ENCODE results near the gene SPOPL. TPM values are rescaled to one million over a fixed set of nuclear protein-coding genes. Genes with fewer than 3 reads are reported as not detected.

The SPOPL gene
- total and polyA plus RNA-seq, 9 of the 15 experiments (the other 6 are each of a cell fraction or from before 2014, with no cell fraction given) = 0.53 to 6.1 (median 4.1) TPM

DNA sequence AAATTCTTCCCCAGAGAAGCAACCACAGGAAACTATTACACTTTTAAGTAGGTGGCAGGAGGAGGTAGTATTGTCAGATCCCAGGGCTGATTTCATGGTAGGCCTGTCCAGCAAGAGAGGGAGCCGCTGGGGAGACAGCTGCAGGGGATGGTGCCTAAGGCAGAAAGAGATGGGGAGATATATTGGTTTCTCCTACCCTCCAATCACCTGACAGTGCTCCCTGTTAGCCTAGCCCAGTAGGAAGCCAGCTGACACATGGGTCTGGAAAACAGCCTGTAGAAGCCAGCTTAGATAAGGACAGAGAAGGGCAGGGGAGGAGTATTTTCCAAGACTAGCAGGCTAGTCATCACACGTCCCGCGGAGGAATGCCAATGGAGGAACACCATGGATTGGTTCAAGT, 8.2 kb upstream of the SPOPL start:
- ChIA-PET CTCF (ENCODE audit: low intra/inter-chr PET ratio) (no interaction called here), POLR2A (no interaction called here)
- intact Hi-C loops (cut with micrococcal nuclease) (no loop called here), in situ Hi-C loops (cut with MboI) (no loop called here)
- H3K27me3 ChIP-seq (ENCODE audit: control insufficient read depth in 2 of 2, insufficient read depth in 2 of 2, low read length in 2 of 2) = no peaks in the 10 kb centered on the region
- H3K27ac ChIP-seq (ENCODE audit: extremely low read depth, low read depth, low read length) = no peak overlapping the region
- DNase-seq (ENCODE audit: extremely low read depth in 1 of 4, low spot score in 3 of 4) (peak in 2 of 4 experiments; percentile 25 to 53), FAIRE-seq (peak; percentile 58), ATAC-seq (peak; percentile 55)
- H3K36me3 ChIP-seq (ENCODE audit: control insufficient read depth, insufficient read depth, low read length) = no peaks in the 10 kb centered on the region; the same call in 2 of the 3 replicates
- no peak overlapping the region for H2AFZ ChIP-seq (ENCODE audit: low read depth, low read length)
- no peak overlapping the region for H3K4me2 ChIP-seq (ENCODE audit: insufficient read depth, low read length)
- 54% methylated on average over 4 of the region's 4 CpGs for WGBS (ENCODE audit: insufficient coverage, low coverage, missing lambda C conversion rate)
- no peaks in the 10 kb centered on the region for H3K9me3 ChIP-seq (replicated peaks; ENCODE audit: control insufficient read depth, insufficient read depth, low read depth, low read length)
- H3K4me1 ChIP-seq (replicated peaks in 1 of 2; ENCODE audit: control insufficient read depth in 2 of 2, insufficient read depth in 2 of 2, low read length in 2 of 2) = peaks cover 9 to 26% of the 10 kb centered on the region in 2 experiments; a peak in 3 of 5 replicates
- no peak overlapping the region for H3K9ac ChIP-seq (ENCODE audit: insufficient read depth in 1 of 2, low read depth in 2 of 2, low read length in 2 of 2)
- no TSS peak for BruUV-seq (replicated peaks)
- H4K20me1 ChIP-seq (replicated peaks; ENCODE audit: control insufficient read depth, insufficient read depth, low read length) = no peaks in the 10 kb centered on the region
- no peaks in the 10 kb centered on the region for H3K79me2 ChIP-seq (ENCODE audit: control insufficient read depth, insufficient read depth, low read length)
- H3K9me1 ChIP-seq (ENCODE audit: control insufficient read depth, insufficient read depth, low read length) = no peaks in the 10 kb centered on the region
- no peak overlapping the region for H3K4me3 ChIP-seq
- peak; percentile 26; the same call in 1 of the 2 replicates for TF ChIP-seq L3MBTL2 (IDR thresholded peaks at IDR 0.05)
- TF ChIP-seq RAD51 (IDR thresholded peaks at IDR 0.05; ENCODE audit: borderline replicate concordance, low read depth) = no peak
- TF ChIP-seq DMBX1 (CRISPR knock-in tag; IDR thresholded peaks at IDR 0.05; ENCODE audit: borderline replicate concordance) = no peak
- no peak for TF ChIP-seq ZNF212 (CRISPR knock-in tag; IDR thresholded peaks at IDR 0.05)
- no peak for TF ChIP-seq MED1 (CRISPR knock-in tag; IDR thresholded peaks at IDR 0.05; ENCODE audit: borderline replicate concordance)
- no peak for TF ChIP-seq MEF2D (tag; conservative IDR thresholded peaks at IDR 0.05; ENCODE audit: low read depth)
- TF ChIP-seq YBX1 (IDR thresholded peaks at IDR 0.05) = no peak
- TF ChIP-seq, protein P1, sequence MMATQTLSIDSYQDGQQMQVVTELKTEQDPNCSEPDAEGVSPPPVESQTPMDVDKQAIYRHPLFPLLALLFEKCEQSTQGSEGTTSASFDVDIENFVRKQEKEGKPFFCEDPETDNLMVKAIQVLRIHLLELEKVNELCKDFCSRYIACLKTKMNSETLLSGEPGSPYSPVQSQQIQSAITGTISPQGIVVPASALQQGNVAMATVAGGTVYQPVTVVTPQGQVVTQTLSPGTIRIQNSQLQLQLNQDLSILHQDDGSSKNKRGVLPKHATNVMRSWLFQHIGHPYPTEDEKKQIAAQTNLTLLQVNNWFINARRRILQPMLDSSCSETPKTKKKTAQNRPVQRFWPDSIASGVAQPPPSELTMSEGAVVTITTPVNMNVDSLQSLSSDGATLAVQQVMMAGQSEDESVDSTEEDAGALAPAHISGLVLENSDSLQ (IDR thresholded peaks at IDR 0.05) = 0 out of 2 replicates have a peak, but pooled peaks have one; percentile 23
- TF ChIP-seq RBM34 (IDR thresholded peaks at IDR 0.05; ENCODE audit: borderline replicate concordance, insufficient read depth, low read length) = no peak
- TF ChIP-seq ZNF239 (CRISPR knock-in tag; IDR thresholded peaks at IDR 0.05) = no peak
- TF ChIP-seq, protein P2, sequence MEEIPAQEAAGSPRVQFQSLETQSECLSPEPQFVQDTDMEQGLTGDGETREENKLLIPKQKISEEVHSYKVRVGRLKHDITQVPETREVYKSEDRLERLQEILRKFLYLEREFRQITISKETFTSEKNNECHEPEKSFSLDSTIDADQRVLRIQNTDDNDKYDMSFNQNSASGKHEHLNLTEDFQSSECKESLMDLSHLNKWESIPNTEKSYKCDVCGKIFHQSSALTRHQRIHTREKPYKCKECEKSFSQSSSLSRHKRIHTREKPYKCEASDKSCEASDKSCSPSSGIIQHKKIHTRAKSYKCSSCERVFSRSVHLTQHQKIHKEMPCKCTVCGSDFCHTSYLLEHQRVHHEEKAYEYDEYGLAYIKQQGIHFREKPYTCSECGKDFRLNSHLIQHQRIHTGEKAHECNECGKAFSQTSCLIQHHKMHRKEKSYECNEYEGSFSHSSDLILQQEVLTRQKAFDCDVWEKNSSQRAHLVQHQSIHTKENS (CRISPR knock-in tag; IDR thresholded peaks at IDR 0.05) = no peak
- no peak for TF ChIP-seq GTF2B (IDR thresholded peaks at IDR 0.05; ENCODE audit: extremely low read depth, insufficient read length)
- TF ChIP-seq CHD1 (IDR thresholded peaks at IDR 0.05; ENCODE audit: low read length) = no peak
- TF ChIP-seq SMARCA5 (IDR thresholded peaks at IDR 0.05) = no peak
- no peak for TF ChIP-seq ZNF316 (IDR thresholded peaks at IDR 0.05)
- TF ChIP-seq, protein P3, sequence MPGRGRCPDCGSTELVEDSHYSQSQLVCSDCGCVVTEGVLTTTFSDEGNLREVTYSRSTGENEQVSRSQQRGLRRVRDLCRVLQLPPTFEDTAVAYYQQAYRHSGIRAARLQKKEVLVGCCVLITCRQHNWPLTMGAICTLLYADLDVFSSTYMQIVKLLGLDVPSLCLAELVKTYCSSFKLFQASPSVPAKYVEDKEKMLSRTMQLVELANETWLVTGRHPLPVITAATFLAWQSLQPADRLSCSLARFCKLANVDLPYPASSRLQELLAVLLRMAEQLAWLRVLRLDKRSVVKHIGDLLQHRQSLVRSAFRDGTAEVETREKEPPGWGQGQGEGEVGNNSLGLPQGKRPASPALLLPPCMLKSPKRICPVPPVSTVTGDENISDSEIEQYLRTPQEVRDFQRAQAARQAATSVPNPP (IDR thresholded peaks at IDR 0.05; ENCODE audit: borderline replicate concordance, insufficient read depth, insufficient read length) = no peak
- no peak for TF ChIP-seq FOXA3 (CRISPR knock-in tag; conservative IDR thresholded peaks at IDR 0.05 in 1 of 2, IDR thresholded peaks at IDR 0.05 in 1 of 2)
- no peak for TF ChIP-seq NRF1 (conservative IDR thresholded peaks at IDR 0.05 in 1 of 2, IDR thresholded peaks at IDR 0.05 in 1 of 2)
